ENCODE data around the gene IVNS1ABP. TPM values are rescaled to one million over a fixed set of nuclear protein-coding genes. Genes with fewer than 3 reads are reported as not detected.

Gene IVNS1ABP
- total and polyA plus RNA-seq, 2 experiments from 2014 or later = 73.5 to 162 TPM

DNA sequence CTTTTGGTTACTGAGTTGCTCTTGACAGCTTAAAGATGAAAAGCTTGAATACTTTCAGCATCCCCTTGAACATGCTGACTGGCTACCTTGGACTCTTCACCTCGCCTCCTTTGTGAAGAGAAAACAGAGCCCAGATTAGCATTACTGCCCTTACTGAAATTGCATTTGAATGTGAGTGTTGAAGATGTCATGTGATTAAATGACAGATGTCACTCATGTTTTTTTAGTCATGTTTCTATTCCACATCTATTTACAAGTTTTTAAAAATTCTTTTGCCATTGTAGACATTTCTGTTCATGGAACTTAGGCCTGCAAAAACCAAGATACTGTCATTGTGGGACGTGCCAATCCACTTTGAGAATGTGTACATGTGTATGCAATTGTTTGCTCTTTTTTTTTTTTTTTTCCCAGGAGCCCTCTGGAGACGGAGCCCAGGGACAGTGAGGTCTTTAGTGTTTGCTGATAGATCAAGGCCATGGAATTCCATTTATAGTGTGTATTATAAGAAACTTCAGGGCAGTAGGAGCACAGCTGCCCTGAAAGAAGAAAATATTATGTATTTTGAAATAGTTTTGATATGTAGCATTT lies 25.7 kb upstream of the IVNS1ABP start (continued):
- TF ChIP-seq, protein P1, sequence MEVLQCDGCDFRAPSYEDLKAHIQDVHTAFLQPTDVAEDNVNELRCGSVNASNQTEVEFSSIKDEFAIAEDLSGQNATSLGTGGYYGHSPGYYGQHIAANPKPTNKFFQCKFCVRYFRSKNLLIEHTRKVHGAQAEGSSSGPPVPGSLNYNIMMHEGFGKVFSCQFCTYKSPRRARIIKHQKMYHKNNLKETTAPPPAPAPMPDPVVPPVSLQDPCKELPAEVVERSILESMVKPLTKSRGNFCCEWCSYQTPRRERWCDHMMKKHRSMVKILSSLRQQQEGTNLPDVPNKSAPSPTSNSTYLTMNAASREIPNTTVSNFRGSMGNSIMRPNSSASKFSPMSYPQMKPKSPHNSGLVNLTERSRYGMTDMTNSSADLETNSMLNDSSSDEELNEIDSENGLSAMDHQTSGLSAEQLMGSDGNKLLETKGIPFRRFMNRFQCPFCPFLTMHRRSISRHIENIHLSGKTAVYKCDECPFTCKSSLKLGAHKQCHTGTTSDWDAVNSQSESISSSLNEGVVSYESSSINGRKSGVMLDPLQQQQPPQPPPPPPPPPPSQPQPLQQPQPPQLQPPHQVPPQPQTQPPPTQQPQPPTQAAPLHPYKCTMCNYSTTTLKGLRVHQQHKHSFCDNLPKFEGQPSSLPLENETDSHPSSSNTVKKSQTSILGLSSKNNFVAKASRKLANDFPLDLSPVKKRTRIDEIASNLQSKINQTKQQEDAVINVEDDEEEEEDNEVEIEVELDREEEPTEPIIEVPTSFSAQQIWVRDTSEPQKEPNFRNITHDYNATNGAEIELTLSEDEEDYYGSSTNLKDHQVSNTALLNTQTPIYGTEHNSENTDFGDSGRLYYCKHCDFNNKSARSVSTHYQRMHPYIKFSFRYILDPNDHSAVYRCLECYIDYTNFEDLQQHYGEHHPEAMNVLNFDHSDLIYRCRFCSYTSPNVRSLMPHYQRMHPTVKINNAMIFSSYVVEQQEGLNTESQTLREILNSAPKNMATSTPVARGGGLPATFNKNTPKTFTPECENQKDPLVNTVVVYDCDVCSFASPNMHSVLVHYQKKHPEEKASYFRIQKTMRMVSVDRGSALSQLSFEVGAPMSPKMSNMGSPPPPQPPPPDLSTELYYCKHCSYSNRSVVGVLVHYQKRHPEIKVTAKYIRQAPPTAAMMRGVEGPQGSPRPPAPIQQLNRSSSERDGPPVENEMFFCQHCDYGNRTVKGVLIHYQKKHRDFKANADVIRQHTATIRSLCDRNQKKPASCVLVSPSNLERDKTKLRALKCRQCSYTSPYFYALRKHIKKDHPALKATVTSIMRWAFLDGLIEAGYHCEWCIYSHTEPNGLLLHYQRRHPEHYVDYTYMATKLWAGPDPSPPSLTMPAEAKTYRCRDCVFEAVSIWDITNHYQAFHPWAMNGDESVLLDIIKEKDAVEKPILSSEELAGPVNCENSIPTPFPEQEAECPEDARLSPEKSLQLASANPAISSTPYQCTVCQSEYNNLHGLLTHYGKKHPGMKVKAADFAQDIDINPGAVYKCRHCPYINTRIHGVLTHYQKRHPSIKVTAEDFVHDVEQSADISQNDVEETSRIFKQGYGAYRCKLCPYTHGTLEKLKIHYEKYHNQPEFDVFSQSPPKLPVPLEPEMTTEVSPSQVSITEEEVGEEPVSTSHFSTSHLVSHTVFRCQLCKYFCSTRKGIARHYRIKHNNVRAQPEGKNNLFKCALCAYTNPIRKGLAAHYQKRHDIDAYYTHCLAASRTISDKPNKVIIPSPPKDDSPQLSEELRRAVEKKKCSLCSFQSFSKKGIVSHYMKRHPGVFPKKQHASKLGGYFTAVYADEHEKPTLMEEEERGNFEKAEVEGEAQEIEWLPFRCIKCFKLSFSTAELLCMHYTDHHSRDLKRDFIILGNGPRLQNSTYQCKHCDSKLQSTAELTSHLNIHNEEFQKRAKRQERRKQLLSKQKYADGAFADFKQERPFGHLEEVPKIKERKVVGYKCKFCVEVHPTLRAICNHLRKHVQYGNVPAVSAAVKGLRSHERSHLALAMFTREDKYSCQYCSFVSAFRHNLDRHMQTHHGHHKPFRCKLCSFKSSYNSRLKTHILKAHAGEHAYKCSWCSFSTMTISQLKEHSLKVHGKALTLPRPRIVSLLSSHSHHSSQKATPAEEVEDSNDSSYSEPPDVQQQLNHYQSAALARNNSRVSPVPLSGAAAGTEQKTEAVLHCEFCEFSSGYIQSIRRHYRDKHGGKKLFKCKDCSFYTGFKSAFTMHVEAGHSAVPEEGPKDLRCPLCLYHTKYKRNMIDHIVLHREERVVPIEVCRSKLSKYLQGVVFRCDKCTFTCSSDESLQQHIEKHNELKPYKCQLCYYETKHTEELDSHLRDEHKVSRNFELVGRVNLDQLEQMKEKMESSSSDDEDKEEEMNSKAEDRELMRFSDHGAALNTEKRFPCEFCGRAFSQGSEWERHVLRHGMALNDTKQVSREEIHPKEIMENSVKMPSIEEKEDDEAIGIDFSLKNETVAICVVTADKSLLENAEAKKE (CRISPR knock-in tag; IDR thresholded peaks at IDR 0.05) = no peak
- TF ChIP-seq CREB1 (CRISPR knock-in tag; IDR thresholded peaks at IDR 0.05; ENCODE audit: low read depth) = no peak

DNA sequence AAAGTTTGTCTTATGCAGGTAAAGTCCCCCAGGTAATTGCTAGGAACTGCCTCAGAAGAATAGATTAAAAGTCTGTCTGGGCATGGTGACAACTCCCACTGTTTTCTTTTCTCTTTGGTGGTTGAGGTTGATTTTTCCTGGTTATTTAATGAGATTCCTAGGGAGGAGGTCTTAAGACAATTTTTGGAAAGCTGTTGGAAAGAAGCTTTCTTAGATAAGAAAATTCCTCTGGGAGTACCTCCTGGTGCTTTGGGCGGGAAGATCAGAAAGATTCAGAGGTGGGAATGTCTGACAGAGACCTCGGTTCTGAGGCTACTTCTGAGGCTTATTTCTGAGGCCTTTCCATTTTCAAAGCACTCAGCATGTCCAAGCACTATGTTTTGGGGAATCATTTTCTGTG lies 25.0 kb upstream of the IVNS1ABP start:
- H3K4me1 ChIP-seq (ENCODE audit: insufficient read depth) = no peaks in the 10 kb centered on the region
- Mint-ChIP-seq H3K27me3 (ENCODE audit: insufficient read depth, low read depth, poor library complexity) (peaks cover 2% of the 10 kb centered on the region), H3K4me3 (no peak overlapping the region), H3K36me3 (ENCODE audit: low read depth) (no peaks in the 10 kb centered on the region), H3K9me3 (no peaks in the 10 kb centered on the region), H3K4me1 (peaks cover 25% of the 10 kb centered on the region), H3K27ac (no peak overlapping the region)
- no peaks in the 10 kb centered on the region for H3K27me3 ChIP-seq (ENCODE audit: insufficient read depth)
- ATAC-seq (no peak), DNase-seq (ENCODE audit: low spot score) (no peak)
- H3K36me3 ChIP-seq (ENCODE audit: insufficient read depth) = no peaks in the 10 kb centered on the region
- H2AFZ ChIP-seq = no peak overlapping the region
- H3K27ac ChIP-seq (ENCODE audit: low read depth) = no peak overlapping the region
- no peak overlapping the region for H3K4me3 ChIP-seq
- H3K79me2 ChIP-seq (replicated peaks; ENCODE audit: insufficient read depth) = no peaks in the 10 kb centered on the region
- H4K20me1 ChIP-seq (replicated peaks; ENCODE audit: insufficient read depth) = no peaks in the 10 kb centered on the region
- no peaks in the 10 kb centered on the region for H3F3A ChIP-seq (replicated peaks; ENCODE audit: low read depth)
- H3K4me2 ChIP-seq = no peak overlapping the region
- H3K9me2 ChIP-seq (ENCODE audit: insufficient read depth) = peaks cover 4% of the 10 kb centered on the region; the same call in 1 of the 2 replicates
- TF ChIP-seq, protein P2, sequence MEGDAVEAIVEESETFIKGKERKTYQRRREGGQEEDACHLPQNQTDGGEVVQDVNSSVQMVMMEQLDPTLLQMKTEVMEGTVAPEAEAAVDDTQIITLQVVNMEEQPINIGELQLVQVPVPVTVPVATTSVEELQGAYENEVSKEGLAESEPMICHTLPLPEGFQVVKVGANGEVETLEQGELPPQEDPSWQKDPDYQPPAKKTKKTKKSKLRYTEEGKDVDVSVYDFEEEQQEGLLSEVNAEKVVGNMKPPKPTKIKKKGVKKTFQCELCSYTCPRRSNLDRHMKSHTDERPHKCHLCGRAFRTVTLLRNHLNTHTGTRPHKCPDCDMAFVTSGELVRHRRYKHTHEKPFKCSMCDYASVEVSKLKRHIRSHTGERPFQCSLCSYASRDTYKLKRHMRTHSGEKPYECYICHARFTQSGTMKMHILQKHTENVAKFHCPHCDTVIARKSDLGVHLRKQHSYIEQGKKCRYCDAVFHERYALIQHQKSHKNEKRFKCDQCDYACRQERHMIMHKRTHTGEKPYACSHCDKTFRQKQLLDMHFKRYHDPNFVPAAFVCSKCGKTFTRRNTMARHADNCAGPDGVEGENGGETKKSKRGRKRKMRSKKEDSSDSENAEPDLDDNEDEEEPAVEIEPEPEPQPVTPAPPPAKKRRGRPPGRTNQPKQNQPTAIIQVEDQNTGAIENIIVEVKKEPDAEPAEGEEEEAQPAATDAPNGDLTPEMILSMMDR (conservative IDR thresholded peaks at IDR 0.05; ENCODE audit: low read depth in 2 of 2) = no peak
- no peak for TF ChIP-seq CREB1 (CRISPR knock-in tag; IDR thresholded peaks at IDR 0.05; ENCODE audit: low read depth)
- TF ChIP-seq EZH2phosphoT487 (IDR thresholded peaks at IDR 0.05; ENCODE audit: unreplicated experiment) = no peak
- no peak for TF ChIP-seq JUNB (IDR thresholded peaks at IDR 0.05; ENCODE audit: unreplicated experiment)
- TF ChIP-seq, protein P3, sequence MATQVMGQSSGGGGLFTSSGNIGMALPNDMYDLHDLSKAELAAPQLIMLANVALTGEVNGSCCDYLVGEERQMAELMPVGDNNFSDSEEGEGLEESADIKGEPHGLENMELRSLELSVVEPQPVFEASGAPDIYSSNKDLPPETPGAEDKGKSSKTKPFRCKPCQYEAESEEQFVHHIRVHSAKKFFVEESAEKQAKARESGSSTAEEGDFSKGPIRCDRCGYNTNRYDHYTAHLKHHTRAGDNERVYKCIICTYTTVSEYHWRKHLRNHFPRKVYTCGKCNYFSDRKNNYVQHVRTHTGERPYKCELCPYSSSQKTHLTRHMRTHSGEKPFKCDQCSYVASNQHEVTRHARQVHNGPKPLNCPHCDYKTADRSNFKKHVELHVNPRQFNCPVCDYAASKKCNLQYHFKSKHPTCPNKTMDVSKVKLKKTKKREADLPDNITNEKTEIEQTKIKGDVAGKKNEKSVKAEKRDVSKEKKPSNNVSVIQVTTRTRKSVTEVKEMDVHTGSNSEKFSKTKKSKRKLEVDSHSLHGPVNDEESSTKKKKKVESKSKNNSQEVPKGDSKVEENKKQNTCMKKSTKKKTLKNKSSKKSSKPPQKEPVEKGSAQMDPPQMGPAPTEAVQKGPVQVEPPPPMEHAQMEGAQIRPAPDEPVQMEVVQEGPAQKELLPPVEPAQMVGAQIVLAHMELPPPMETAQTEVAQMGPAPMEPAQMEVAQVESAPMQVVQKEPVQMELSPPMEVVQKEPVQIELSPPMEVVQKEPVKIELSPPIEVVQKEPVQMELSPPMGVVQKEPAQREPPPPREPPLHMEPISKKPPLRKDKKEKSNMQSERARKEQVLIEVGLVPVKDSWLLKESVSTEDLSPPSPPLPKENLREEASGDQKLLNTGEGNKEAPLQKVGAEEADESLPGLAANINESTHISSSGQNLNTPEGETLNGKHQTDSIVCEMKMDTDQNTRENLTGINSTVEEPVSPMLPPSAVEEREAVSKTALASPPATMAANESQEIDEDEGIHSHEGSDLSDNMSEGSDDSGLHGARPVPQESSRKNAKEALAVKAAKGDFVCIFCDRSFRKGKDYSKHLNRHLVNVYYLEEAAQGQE (IDR thresholded peaks at IDR 0.05; ENCODE audit: unreplicated experiment) = no peak
- no peak for TF ChIP-seq NANOG (IDR thresholded peaks at IDR 0.05; ENCODE audit: borderline replicate concordance)
- no peak for TF ChIP-seq EZH2 (IDR thresholded peaks at IDR 0.05; ENCODE audit: low read depth, unreplicated experiment)
